ENCODE measurements around the gene SRSF2.
"Not testable (repeated sequence)": the region's sequence is repeated elsewhere in the genome, so short reads cannot be mapped to it uniquely, and the experiment has no call there.

SRSF2 gene

GRCh38 chr17:76737676-76738467 is 741 bp upstream of the SRSF2 start, which contains the start of gene MFSD11:
Gene MFSD11, plus strand, starts transcription at chr17:76738119. Its CDS starts 234 bp downstream, at chr17:76738353.
- peak; percentile 96 for DNase-seq

DNA sequence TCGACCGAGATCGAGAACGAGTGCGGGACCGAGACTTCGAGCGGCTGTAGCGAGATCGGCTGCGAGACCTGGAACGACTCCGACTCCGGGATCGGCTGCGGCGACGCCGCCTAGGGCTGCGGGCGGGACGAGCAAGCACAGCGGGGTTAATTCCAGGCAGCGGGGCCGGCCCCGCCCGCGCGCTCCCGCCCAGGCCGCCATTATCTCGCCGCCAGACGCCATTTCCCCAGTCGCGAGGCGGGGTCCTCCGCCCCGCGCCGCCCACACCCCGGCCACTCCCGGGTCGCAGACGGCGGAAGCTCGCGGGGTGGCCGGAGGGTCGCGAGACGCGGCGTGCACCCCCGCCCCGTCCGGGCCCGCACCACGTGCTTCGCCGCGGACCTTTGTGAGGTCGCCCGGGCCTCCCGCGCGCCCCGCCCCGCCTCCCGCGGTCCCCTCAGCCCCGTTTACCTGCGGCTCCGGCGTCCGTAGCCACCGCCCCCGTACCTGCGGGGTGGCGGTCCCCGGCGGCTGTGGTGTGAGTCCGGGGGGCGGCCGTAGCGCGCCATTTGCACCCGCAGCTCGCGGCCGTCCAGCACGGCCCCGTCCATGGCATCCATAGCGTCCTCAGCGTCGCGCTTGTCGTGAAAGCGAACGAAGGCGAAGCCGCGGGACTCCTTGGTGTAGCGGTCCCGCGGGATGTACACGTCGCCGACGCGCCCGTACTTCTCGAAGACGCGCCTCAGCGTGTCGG is 616 bp downstream of the SRSF2 start:
- peak; percentile 81 for DNase-seq

DNA sequence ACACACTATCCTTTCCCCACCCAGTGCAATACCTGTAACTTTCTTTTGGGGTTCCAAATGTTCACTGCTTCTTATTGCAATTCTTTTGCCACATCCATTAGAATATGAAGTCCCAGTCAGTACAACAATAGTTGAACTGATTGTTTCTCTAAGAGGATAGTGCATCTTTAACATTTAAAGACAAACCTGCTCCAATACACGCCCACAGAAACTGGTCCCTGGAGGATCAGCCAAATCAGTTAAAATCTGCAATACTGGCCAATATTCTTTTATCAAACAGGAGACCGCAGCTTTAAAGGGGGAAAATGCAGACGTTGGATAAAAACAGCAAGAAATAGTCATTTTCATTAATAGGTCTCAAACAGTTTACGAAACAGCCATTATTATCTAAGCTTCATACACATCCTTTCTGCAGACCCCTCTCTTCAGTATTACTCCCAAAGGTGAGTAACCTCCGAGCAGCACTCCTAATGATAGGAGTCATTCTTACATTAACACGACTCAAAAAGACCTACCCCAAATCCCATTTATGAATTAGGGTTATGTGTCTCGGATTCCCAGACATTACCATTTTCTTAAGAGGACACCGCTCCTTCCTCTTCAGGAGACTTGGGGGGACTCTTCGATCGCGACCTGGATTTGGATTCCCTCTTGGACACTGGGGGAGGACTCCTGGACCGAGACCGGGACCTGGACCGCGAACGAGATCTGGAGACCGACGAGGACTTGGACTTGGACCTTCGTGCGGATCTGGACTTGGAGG is 1.4 kb downstream of the SRSF2 start:
- peak; percentile 21 for DNase-seq

GRCh38 chr17:76735006-76735405 is 2.1 kb downstream of the SRSF2 start:
- peak; percentile 69 for DNase-seq

DNA sequence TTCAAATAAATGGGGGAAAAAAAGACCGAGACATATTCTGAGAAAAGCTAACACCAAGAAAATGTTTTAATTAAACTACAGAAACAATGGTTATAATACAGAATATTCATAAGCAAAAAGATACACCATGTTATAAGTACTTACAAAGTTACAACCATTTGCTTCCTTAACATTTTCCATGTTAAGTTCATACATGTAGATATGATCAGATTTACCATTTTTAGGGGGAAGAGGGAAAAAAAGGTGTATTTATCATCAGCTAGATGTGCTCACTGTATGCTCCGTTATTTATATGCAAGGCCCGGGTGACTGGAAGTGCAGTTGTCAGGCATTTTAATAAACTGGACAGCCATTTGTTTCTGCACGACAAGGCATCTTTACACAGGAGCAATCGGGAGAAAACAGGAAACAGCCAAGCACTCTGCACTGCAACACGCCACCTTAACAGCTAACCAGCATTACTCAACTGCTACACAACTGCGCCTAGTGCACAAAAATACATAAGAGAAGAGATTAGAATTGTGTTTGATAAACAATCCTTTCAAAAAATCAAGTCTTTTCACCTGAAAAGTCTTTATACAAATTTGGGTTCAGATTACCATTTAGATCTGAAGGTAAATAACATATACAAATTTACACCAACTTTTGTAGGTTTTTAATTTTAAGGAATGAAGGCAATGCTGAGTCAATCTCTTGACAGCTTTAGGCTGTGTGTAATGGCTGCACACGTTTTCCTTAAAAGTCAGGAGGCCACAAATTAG is 2.9 kb downstream of the SRSF2 start:
- peak; percentile 72 for DNase-seq

DNA sequence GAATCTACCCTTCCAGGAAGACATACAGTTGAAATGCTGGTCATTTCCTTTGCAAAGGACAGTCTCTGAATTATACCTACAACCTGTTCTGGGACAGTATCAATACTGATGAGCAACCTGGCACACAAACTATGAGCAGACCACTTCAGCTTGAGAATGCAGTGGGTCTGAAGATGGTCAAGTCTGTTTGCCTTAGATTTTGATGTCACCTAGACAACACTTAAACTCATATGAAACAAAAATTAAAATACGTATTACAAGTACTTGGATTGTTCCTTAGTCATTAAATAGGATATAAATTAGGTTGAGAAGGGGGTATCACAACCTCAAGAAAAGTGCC is 3.5 kb downstream of the SRSF2 start:
- no peak for DNase-seq

- DNase-seq: peak; percentile 22
These were observed 4.2 kb downstream of the SRSF2 start for GRCh38 chr17:76732734-76733617.

- DNase-seq: peak; percentile 13
These were observed 5.1 kb downstream of the SRSF2 start for GRCh38 chr17:76731800-76732733.

DNA sequence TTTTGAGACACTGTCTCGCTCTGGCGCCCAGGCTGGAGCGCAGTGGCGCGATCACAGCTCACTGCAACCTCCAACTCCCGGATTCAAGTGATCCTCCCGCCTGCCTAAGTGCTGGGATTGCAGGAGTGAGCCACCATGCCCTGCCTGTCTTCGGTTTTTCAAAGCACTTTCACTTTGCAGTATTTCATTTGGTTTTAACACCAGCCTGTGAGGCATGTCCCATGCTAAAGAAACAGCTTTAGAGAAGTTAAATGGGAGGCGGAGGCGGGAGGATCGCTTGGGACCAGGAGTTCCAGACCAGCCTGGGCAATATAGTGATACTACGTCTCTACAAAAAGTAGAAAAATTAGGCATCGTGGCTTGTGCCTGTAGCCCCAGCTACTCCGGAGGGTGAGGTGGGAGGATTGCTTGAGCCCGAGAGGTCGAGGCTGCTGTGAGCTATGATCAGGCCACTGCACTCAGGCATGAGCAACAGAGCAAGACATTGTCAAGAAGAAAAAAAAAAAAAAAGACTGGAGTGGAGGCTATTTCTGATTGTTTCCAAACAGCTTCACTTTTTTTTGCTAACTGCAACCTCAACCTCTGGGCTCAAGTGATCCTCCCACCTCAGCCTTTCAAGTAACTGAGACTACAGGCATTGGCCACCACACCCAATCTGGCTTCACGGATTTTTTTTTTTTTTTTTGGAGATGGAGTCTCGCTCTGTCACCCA is 9.2 kb downstream of the SRSF2 start:
- DNase-seq: peak; percentile 49

- DNase-seq: peak; percentile 90
These were observed 10.1 kb downstream of the SRSF2 start, which contains the start of gene METTL23 for GRCh38 chr17:76726776-76727718. Gene METTL23, plus strand, starts transcription at chr17:76726839. Its CDS starts 2,872 bp downstream, at chr17:76729711.

DNA sequence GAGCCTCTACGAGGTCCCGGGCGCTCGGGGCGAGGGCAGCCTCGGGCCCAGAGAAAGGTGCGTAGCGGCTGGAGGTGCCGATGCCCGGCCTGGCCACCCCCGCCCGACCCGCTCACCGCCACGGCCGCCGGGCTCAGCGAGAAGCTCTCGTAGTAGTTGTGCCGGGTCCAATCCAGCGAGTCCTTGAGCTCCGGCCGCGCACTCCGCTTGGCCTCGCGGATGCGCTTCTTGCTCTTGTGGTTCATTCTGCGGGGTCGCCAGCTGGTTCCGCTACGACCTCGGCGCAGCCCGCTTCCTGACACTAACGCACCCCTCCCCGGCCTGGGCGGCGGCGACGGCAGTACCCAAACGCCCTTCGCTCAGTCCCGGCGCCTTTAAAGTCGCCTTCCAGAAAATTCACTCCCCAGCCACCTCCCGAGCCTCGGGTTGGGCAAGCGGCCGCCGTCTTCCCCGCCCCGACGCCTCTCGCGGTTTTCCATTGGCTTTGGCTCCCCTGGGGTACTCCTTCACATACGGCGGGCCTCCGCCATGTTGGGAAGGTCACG is 10.8 kb downstream of the SRSF2 start, which contains the start of gene JMJD6:
Gene JMJD6, minus strand, starts transcription at position 376 of the 545 bp plus-strand sequence. Its CDS starts 131 bp downstream, at position 245.
- DNase-seq: peak; percentile 98

GRCh38 chr17:76725580-76726230 is 11.4 kb downstream of the SRSF2 start:
- DNase-seq: peak; percentile 90

GRCh38 chr17:76723812-76724211 is 13.3 kb downstream of the SRSF2 start:
- no peak for DNase-seq

DNA sequence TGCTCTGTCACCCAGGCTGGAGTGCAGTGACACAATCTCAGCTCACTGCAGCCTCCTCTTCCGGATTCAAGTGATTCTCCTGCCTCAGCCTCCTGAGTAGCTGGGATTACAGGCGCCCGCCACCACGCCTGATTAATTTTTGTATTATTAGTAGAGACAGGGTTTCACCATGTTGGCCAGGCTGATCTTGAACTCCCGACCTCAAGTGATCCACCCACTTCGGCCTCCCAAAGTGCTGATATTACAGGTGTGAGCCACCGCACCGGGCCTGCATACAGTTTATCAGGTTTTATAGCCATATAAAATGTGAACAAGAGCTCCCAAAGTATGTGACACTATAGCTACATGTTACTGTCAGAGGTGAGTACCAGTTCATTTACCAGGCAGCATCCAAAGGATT is 14.2 kb downstream of the SRSF2 start:
- DNase-seq: not testable (repeated sequence)

GRCh38 chr17:76722279-76722678 is 14.9 kb downstream of the SRSF2 start:
- no peak for DNase-seq

DNA sequence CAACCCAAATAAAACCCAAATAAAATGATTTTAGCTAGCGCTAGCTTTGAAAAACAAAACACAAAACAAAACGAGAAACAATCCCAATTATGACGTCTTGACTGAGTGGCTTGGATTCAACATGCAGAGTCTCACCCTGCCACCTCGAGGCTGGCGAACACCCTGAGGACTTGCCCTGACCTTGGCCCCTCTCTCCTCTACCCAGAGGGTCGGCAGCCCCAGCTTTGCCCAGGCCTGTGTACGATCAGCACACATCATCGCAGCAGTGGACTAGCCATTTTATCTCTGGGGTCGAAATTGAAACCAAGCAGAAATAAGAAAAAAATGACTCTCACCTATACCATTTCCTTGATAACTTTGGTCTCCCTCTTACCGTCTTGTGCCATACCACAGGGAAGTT is 15.7 kb downstream of the SRSF2 start:
- no peak for DNase-seq

DNA sequence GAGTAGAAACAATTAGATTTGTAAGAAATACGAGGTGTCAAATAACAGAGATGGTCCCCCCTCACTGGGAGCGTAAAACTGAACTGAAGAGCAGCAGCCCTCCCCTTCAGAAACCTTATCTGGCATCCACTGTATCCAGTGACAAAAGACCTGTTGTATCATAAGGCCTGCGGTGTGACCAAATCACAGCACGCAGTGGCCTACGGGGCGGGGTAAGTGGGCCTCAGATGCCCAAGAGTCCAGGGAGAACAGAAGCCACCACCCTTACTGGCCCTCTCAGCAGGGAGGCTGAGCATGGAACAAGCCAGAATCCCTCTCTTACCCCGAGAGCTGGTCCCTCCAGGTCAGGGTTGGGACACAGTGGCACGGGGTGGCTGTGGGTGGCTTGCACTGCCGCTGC is 16.2 kb downstream of the SRSF2 start:
- DNase-seq: no peak
